GM21825 (cell line): ENCODE measurements around the gene NR2E3.

Source experiments
- ATAC-seq: cut with Tn5 transposase; IDR thresholded peaks from one replicate; pipeline ENCODE4 v1.9.1; 2021; ENCODE audit warnings: mild to moderate bottlenecking, moderate library complexity; ENCODE audit not compliant: unreplicated experiment

NR2E3 gene

GRCh38 chr15:71810256-71811035 is at the start of gene NR2E3:
Gene NR2E3 (plus strand): TSS chr15:71810554. CDS start chr15:71810744, 190 bp downstream.
- ATAC-seq = no peak

- ATAC-seq = no peak
These were observed 49.5 kb upstream of the NR2E3 start for GRCh38 chr15:71760852-71761251.

GRCh38 chr15:71761649-71762048 is 48.7 kb upstream of the NR2E3 start:
- no peak for ATAC-seq

DNA sequence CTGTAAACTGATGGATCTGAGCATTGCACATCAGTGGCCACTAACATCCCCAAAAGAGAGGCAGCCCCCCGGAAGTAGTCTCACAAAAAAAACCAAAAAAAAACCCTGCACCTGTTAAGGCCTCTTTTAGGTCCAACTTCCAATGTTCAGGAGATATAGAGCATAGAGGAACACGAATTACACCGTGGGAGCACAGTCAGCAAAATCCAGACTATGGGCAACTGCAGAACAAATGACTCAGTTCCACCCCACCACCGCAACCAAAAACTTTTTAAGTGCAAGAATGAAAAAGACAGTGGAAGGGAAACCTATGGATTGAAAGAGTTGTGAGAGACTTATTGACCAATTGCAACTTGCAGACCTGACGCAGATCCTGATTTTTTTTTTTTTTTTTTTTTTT is 42.2 kb upstream of the NR2E3 start:
- ATAC-seq = no peak

DNA sequence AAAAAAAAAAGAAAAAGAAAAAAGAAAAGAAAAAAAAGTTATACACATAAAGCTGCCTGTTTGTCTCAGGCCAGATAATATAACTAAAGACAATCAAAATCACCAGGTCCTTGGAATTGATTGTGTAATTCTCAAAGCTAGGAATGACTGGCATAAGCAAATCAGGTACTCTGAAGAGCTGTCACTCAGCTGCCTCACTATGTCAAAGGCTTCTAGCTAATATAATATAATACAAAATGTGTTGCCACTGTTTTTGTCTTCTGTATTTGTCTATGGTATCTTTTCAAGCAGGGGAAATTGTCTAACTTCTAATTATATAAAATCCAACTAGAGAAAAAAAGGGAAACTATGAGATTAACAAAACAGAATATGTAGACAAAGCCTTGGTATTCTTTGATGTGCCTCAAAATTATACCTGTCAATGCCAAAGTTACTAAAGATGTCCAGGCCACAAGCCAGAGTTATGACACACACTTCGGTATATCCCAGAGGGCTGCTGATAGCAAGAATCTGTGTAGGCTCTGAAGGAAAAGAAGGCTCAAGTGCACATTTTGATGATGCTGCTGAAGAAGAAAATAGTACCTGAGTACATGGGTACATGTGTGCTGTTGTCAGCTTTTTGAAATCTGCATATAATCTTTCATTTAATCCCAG is 37.0 kb upstream of the NR2E3 start:
- ATAC-seq = no peak

GRCh38 chr15:71775856-71776255 is 34.5 kb upstream of the NR2E3 start:
- no peak for ATAC-seq

GRCh38 chr15:71776304-71776703 is 34.0 kb upstream of the NR2E3 start:
- ATAC-seq = no peak

DNA sequence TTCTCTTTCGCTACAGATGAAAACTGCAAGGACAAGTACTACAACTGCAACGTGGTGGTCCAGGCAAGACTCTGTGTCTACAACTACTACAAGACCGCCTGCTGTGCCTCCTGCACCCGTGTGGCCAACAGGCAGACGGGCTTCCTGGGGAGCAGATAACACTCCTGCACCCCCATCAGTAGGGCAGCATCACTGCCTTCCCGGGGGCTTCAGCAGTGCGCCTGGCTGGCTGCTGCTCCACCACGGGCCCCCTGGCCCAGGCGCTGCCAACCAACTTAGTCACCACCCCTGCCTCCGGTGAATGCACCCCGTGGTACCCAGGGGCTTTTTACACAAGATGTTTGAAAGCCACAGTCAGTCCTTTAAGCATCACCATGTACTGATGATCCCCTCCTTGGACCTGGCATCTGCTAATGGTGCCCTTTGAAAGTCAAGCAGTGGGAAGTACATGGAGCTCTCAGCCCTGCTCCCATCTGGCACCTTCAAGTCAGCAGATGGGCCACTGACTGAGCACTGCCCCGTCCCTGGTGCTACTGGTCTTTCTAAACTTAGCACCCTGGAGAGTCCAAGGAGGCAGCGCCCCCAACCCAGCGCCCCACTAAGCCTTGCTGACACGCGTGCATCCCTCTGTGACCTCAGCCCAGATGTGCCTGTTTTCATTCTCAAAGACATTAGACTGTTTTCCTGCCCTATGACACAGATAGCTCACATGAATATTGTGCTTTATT is 33.0 kb upstream of the NR2E3 start:
- ATAC-seq = no peak

DNA sequence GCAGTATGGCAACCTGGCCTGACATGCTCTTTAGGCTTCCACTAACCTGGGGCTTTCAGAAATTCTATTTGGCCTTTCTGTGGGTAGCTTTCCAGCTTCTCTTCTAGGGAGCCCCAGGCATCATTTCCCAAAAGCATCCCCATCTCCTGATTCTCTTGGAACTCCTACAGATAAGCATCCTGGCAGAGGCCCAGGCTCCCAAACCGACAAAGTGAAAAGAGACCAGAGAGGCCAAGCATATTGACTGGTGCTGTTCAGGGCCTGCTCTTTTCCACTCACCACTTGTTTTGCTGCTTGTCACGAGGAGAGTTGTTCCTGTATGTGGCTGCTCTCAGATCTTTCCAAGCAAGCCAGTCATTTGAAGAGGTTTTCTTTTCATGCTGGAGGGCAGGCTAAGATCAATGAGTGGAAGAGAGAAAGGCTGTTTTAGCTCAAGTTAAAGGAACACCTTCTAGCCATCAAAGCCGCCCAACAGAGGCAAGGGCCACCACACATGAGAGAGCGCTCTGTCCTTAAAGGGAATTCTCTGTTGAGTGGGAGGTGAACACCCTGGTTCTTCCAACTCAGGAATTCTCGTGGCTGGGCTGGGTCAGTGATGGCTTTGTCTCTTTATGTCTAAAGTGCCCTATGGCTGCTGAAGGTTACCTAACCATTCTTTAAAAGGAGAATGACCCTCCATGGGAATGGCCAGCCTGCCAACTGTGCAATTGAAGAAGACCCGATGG is 31.1 kb upstream of the NR2E3 start:
- ATAC-seq = no peak

GRCh38 chr15:71780115-71780976 is 30.0 kb upstream of the NR2E3 start:
- no peak for ATAC-seq

DNA sequence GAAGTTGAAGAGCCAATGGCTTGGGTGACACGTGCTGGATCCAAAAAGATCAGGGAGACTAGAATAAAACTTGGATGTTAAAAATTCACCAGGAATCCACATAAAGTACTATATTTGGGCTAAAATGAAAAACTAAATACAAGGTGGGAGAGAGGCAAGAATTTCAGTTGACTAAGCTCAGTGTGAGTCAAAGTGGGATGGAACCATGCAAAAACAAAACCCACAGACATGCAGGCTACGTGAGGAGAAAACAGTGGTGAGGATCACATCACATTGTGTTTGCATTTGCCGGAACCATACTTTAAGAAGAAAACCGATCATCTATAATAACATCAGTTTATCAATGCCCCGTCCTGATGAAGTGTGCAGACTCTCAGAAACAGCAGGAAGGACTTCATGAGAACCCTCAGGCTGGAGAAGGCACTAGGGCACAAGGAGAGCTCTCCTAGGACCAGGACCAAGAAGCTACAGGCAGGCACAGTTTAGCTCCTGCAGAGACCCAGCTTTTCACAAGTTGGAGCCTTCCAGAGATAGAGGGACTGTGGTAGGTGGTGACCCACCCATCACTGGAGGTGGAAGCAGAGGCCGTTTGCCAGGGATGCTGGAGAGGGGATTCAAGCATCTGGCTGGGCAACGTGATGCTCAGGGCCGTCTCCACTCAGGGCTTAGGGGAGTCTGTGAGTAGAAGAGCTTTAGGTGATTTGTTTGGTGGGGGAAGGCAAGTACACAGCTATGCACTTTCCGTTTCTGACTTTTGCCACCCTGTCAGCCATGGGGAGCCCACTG is 29.0 kb upstream of the NR2E3 start:
- ATAC-seq = no peak

DNA sequence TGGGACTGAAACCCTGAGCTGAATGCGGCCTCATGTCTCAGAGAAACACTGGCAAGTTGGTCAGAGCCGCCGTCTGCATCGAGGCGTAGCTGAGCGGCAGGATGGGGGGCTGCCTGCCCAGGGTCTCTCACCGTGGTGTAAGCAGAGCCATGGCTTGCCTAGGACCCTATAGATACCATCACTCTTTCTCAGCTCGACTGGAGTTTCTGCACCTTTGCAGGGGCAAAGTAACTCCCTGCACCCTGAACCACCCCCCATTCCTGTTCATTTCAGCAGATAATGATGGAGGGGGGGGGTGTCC is 28.4 kb upstream of the NR2E3 start:
- ATAC-seq = no peak

DNA sequence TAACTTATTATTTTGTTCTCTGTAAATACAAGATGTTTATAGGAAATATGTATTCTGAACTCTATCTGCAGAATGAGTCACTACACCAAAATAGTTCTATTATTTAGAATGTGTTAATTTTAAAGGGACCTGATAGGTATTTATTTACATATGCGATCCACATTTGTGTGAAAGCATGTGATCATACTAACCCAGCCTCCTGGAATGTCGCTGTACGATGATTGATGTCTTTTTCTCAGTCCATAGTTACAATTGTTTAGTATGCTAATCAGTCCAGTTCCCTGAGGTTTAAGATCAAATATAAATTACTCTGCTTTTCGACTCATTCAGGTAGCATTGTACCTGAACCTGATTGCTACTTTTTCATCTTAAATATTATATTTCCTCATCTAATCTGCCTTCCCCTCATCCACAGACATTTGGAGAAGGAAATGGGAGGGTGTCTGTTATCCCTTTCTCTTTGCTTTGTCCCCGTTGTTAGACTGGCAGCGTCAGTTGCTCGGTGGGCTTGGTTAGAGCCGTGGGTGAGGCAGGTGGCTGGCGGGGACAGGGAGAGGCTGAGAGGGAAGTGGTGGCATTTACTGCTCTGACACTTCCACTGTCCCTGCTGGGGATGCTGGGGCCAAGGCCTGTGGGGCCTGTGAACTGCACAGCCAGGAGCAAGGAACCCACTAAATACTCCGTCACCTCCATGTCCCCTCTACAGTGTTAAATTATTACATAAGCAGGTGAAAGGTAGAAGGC is 27.8 kb upstream of the NR2E3 start:
- no peak for ATAC-seq

DNA sequence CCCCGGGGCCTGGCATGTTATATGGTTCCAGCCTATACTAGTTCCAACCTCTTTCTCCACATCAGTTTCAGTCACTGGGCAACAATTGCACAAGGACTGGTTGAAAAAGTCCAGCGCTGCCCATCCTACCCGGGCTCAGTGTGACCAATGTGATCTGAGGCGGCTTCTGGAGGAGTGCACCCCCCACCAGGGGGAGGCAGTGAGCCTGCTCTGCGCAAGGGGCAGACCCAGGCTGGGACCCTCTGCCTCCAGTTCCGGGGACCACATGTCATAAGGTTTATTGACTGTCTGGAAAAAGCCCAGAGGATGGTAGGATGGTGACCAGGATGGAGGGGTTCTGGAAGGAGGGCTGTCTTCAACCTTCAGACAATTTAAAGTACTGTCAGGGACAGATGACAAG is 25.6 kb upstream of the NR2E3 start:
- ATAC-seq = no peak

DNA sequence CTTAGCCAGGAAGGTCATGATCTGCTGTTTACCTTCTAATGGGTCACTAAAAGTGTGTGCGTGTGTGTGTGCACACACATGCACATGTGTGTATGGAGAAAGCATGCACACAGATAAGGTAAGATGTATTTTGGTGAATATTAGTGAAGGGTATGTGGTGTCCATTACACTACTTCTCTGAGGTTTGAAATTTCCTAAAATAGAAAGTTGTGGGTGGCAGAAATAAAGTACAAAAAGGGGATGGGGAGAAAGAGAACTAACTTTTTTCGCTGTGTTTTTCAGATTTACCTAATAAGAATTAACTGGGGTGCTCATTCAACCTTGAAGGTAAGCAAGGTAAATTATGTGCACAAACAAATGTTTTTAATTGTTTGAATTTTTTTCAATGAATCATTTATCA is 24.4 kb upstream of the NR2E3 start:
- no peak for ATAC-seq

DNA sequence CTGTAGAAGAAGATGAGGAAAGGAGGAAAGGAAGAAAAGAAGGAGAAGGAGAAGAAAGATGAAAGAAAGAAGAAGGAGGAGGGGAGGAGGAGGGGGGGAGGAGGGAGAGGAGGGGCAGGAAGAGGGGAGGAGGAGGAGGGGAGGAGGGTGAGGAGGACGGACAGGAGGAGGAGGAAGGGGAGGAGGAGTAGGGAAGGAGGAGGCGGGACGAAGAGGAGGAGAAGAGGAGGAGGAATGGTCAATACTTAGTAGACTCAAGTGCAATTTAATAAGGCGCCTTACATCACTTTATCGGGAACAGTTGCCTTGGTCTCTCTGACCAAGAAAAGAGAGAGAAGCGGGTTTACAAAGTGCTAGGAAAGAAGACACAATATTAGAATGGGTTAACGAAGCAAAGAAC is 23.7 kb upstream of the NR2E3 start:
- ATAC-seq = no peak

DNA sequence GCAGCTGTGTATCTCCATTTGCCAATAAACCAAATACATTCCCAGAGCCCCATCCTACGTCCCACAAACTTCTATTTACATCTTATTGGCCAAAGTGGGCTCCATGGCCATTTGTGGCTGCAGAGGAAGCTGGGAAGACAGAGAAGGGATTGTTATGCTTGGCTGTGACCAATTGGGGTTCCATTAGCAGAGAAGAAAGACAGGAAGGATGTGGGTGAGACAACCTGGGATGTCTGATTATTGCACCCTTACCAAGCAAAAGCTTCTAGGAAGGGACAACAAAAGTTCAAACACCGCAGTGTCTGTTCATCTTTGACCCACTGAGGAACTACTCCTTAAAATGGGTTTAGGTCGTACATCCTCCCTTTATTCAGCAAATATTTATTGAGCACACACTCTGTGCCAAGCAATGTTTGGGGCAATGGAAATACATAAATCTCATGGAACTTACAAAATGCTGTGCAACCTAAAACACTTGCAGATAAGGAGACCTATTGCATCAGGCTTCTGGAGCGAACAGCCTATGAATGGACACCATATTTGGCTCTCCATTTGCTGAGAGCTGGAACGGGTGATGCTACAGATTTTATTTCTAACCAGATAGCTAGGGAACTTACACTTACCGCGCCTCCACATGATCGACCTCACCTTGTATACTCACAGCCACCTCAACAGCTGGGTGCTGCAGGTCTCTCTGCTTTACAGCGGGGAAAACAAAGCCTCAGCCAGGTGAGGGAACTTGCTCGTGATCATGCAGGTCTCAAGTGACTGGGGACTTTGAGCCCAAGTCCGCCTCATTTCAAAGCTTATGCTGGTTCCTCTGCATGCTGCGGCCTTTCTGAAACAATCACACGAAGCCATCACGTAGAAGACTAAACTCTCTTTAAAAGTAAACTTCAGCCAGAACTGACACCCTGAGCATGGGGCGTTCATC is 21.4 kb upstream of the NR2E3 start:
- no peak for ATAC-seq

GRCh38 chr15:71789616-71790015 is 20.7 kb upstream of the NR2E3 start:
- ATAC-seq = no peak
